K562 (cell line): Measurements from ENCODE around the gene KLHL9. TPM values are rescaled to one million over a fixed set of nuclear protein-coding genes. Genes with fewer than 3 reads are reported as not detected.

Source experiments
- ATAC-seq: fragments of 200-7000 bp; cut with Tn5 transposase; 3 replicates; pipeline ENCODE4 v1.9.1; 2020; ENCODE audit warnings: moderate library complexity
- BruUV-seq: library from RNA; stranded (reverse); fragments of 400-500 nt; replicated peaks from 2 replicates; lab custom pipeline; 2021; lab: Mats Ljungman, UMichigan
- CTCF ChIA-PET: fragments of 300-600 bp; formaldehyde crosslinking; extraction: SDS; loops from one replicate; lab custom pipeline; 2021; ENCODE audit warnings: low intra/inter-chr PET ratio; lab: Yijun Ruan, JAX
- POLR2A ChIA-PET: fragments of 300-600, 350-650 bp; sonication (Branson Sonifier 250); formaldehyde crosslinking; extraction: SDS; loops from one replicate; lab custom pipeline; 2021; ENCODE audit warnings: antibody characterized with exemption, inconsistent platforms; lab: Yijun Ruan, JAX
- DNase-seq, 4 experiments: peaks; one replicate each; pipeline versions ENCODE4 v3.0.0 to v3.0.0-alpha.2; 2011 to 2018; ENCODE audit warnings: low spot score in 3 of 4, mixed read lengths in 3 of 4; ENCODE audit errors: extremely low read depth in 1 of 4
- FAIRE-seq: peaks from 2 replicates; lab custom pipeline; 2011; peaks lifted over from hg19 to GRCh38; lab: Jason Lieb, UNC
- H2AFZ ChIP-seq: 2 replicates; pipeline ENCODE4 v1.6.0; 2011; ENCODE audit warnings: low read depth, low read length, control low read depth, inconsistent platforms
- H3K27ac ChIP-seq: fragments of 200-600 bp; 3 replicates; pipeline ENCODE4 v1.8.0; 2011; ENCODE audit warnings: low read depth, mild to moderate bottlenecking, control low read depth, inconsistent platforms, low read length, moderate library complexity, mixed read lengths; ENCODE audit errors: extremely low read depth
- H3K27me3 ChIP-seq, 2 experiments: fragments of 300-600 bp in 1 of 2; 2 replicates in 1 of 2; 3 replicates in 1 of 2; pipeline versions ENCODE4 v1.6.0 to v1.8.0; 2011; ENCODE audit warnings: inconsistent platforms in 2 of 2, low read length in 2 of 2, mild to moderate bottlenecking in 1 of 2, mixed read lengths in 1 of 2, moderate library complexity in 1 of 2; ENCODE audit not compliant: control insufficient read depth in 2 of 2, insufficient read depth in 2 of 2
- H3K36me3 ChIP-seq: fragments of 300-600 bp; 3 replicates; pipeline ENCODE4 v1.8.0; 2011; ENCODE audit warnings: mild to moderate bottlenecking, low read length, inconsistent platforms; ENCODE audit not compliant: control insufficient read depth, insufficient read depth
- H3K4me1 ChIP-seq, 2 experiments: fragments of 200-600 bp in 1 of 2; replicated peaks in 1 of 2; 2 replicates in 1 of 2; 3 replicates in 1 of 2; pipeline versions ENCODE4 v1.5.1 to v1.8.0; 2011; ENCODE audit warnings: inconsistent platforms in 2 of 2, low read length in 2 of 2, mild to moderate bottlenecking in 1 of 2, mixed read lengths in 1 of 2, moderate library complexity in 1 of 2; ENCODE audit not compliant: control insufficient read depth in 2 of 2, insufficient read depth in 2 of 2
- H3K4me2 ChIP-seq: 2 replicates; pipeline ENCODE4 v1.6.1; 2011; ENCODE audit warnings: low read length, control low read depth, inconsistent platforms, mixed read lengths; ENCODE audit not compliant: insufficient read depth
- H3K4me3 ChIP-seq: fragments of 200-600 bp; sonication (generic), shearing (Covaris generic); 2 replicates; pipeline ENCODE4 v1.5.1; 2016; ENCODE audit warnings: control low read depth, inconsistent platforms
- H3K79me2 ChIP-seq: fragments of 200-600 bp; 3 replicates; pipeline ENCODE4 v1.8.0; 2011; ENCODE audit warnings: low read length, inconsistent platforms; ENCODE audit not compliant: control insufficient read depth, insufficient read depth
- H3K9ac ChIP-seq, 2 experiments: 2 replicates each; pipeline versions ENCODE4 v1.6.0 to v1.6.1; 2011; ENCODE audit warnings: low read depth in 2 of 2, low read length in 2 of 2, control low read depth in 1 of 2, inconsistent platforms in 1 of 2, mild to moderate bottlenecking in 1 of 2, mixed read lengths in 1 of 2; ENCODE audit not compliant: insufficient read depth in 1 of 2
- H3K9me1 ChIP-seq: one replicate; pipeline ENCODE4 v1.6.0; 2011; ENCODE audit warnings: inconsistent platforms, mild to moderate bottlenecking, low read length, moderate library complexity; ENCODE audit not compliant: control insufficient read depth, insufficient read depth
- H3K9me3 ChIP-seq: replicated peaks from 2 replicates; pipeline ENCODE4 v1.5.1; 2011; ENCODE audit warnings: low read depth, low read length, inconsistent platforms; ENCODE audit not compliant: control insufficient read depth, insufficient read depth
- H4K20me1 ChIP-seq: replicated peaks from 2 replicates; pipeline ENCODE4 v1.6.1; 2011; ENCODE audit warnings: low read length, inconsistent platforms, mixed read lengths; ENCODE audit not compliant: control insufficient read depth, insufficient read depth
- ETV1 ChIP-seq: fragments of 450-650 bp; conservative IDR thresholded peaks from 2 replicates; pipeline ENCODE4 v1.6.1; 2016; ENCODE audit warnings: missing genetic modification characterization, control low read depth, low read depth, missing compliant biosample characterization
- ETV6 ChIP-seq, 3 experiments: fragments of 150-350 bp in 1 of 3; sonication (generic) in 1 of 3; formaldehyde crosslinking in 1 of 3; IDR thresholded peaks; 2 replicates each; pipeline versions ENCODE4 v1.6.1 to v1.8.0; 2014 to 2022; ENCODE audit warnings: borderline replicate concordance in 2 of 3, low read depth in 2 of 3, antibody characterized with exemption in 1 of 3, low read length in 1 of 3, mild to moderate bottlenecking in 1 of 3, missing genetic modification reagents in 1 of 3
- FOSL1 ChIP-seq: fragments of 200-800 bp; sonication (Bioruptor generic); conservative IDR thresholded peaks from 2 replicates; pipeline ENCODE4 v1.6.1; 2016; ENCODE audit warnings: missing genetic modification characterization, missing compliant biosample characterization
- POLR2AphosphoS2 ChIP-seq: IDR thresholded peaks from 2 replicates; pipeline ENCODE4 v1.6.1; 2012; ENCODE audit warnings: low read length, improper control_type of control experiment
- SLC30A9 ChIP-seq: fragments of 250-450 bp; sonication (Bioruptor Pico); IDR thresholded peaks from 2 replicates; pipeline ENCODE4 v1.8.0; 2022; ENCODE audit warnings: mild to moderate bottlenecking, moderate library complexity
- SREBF1 ChIP-seq: fragments of 150-350 bp; IDR thresholded peaks from 2 replicates; pipeline ENCODE4 v1.6.1; 2014; ENCODE audit warnings: antibody characterized with exemption, low read depth, low read length, borderline replicate concordance
- TFE3 ChIP-seq: fragments of 450-650 bp; formaldehyde crosslinking; IDR thresholded peaks from 2 replicates; pipeline ENCODE4 v1.4.0; 2020; ENCODE audit warnings: mild to moderate bottlenecking, mixed read lengths
- ZNF174 ChIP-seq: fragments of 250-450 bp; sonication (Bioruptor Pico); IDR thresholded peaks from 2 replicates; pipeline ENCODE4 v1.4.0; 2020; ENCODE audit warnings: mild to moderate bottlenecking
- ZNF384 ChIP-seq: IDR thresholded peaks from 2 replicates; pipeline ENCODE4 v1.6.1; 2012; ENCODE audit warnings: low read depth, low read length, improper control_type of control experiment
- ZNF592 ChIP-seq: fragments of 450-650 bp; IDR thresholded peaks from 2 replicates; pipeline ENCODE4 v1.6.1; 2017; ENCODE audit warnings: antibody characterized with exemption, mild to moderate bottlenecking
- ZNF696 ChIP-seq: fragments of 250-450 bp; sonication (Bioruptor Pico); conservative IDR thresholded peaks from 2 replicates; pipeline ENCODE4 v1.4.0; 2020; ENCODE audit warnings: mild to moderate bottlenecking, moderate library complexity
- WGBS: fragments of 100-300 bp; shearing (Covaris generic); methylation state at CpG from one replicate; pipeline ENCODE4 v1.1.6; 2016; ENCODE audit warnings: low coverage, mixed read lengths; ENCODE audit not compliant: insufficient coverage; ENCODE audit errors: missing lambda C conversion rate; 5-methylcytosine and 5-hydroxymethylcytosine counted together
- in situ Hi-C: fragments of 300-500 bp; cut with MboI; formaldehyde crosslinking; loops from 4 replicates; pipeline ENCODE4 v1.15.0; 2018; ENCODE audit warnings: inconsistent platforms, mixed read lengths
- intact Hi-C: fragments of 100-400 bp; cut with micrococcal nuclease; formaldehyde crosslinking; loops from 2 replicates; pipeline ENCODE4 v1.14.2; 2022
- polyA plus RNA-seq, 8 experiments: library from polyadenylated mRNA; depleted of rRNA in 4 of 8; stranded (reverse) in 5 of 8; unstranded in 3 of 8; fragments of >200 nt; fragmentation: Nextera tagmentation in 2 of 8; fragmentation: Illumina TruSeq in 1 of 8; extraction: Ambion mirVana in 2 of 8; extraction: Trizol in 1 of 8; gene quantifications; 2 replicates each; pipeline versions ENCODE4 v1.2.1 to v1.2.3, GENCODE V29; 2011 to 2014; ENCODE audit warnings: inconsistent platforms in 1 of 8, missing spikeins in 1 of 8
- total RNA-seq, 7 experiments: library from RNA; depleted of rRNA in 6 of 7; stranded (reverse); fragments of >200 nt in 6 of 7; fragmentation: Illumina TruSeq in 2 of 7; extraction: Trizol in 2 of 7; gene quantifications; 2 replicates each; pipeline versions ENCODE4 v1.2.1 to v1.2.3, GENCODE V29; 2011 to 2021; ENCODE audit warnings: low replicate concordance in 1 of 7
- TF ChIP-seq, protein P1 (sequence below): fragments of 250-450 bp; sonication (Bioruptor Pico); IDR thresholded peaks from 2 replicates; pipeline ENCODE4 v1.8.0; 2021; ENCODE audit warnings: moderate library complexity, mild to moderate bottlenecking, inconsistent platforms
- TF ChIP-seq, protein P2 (sequence below): fragments of 250-450 bp; sonication (Bioruptor Pico); IDR thresholded peaks from 2 replicates; pipeline ENCODE4 v1.8.0; 2022; ENCODE audit warnings: inconsistent platforms

The KLHL9 gene
- total and polyA plus RNA-seq, 9 of the 15 experiments (the other 6 are each of a cell fraction or from before 2014, with no cell fraction given) = 0.04 TPM; not detected in 8

- no peaks in the 10 kb centered on the region for H3K4me1 ChIP-seq
- ATAC-seq (no peak), FAIRE-seq (no peak), DNase-seq (no peak)
- in situ Hi-C loops = no loop called here
- POLR2A ChIA-PET = no interaction called here
- intact Hi-C loops = no loop called here
- H4K20me1 ChIP-seq = no peaks in the 10 kb centered on the region
- no peak overlapping the region for H3K4me3 ChIP-seq
- no peak overlapping the region for H2AFZ ChIP-seq
- H3K79me2 ChIP-seq = no peaks in the 10 kb centered on the region
- BruUV-seq = no TSS peak
- H3K27ac ChIP-seq = no peak overlapping the region
- H3K9ac ChIP-seq = no peak overlapping the region
- no peaks in the 10 kb centered on the region for H3K36me3 ChIP-seq
- H3K9me3 ChIP-seq = no peaks in the 10 kb centered on the region
- WGBS = no CpG with 5 or more reads among the region's 4 CpGs
- no peaks in the 10 kb centered on the region for H3K9me1 ChIP-seq
- H3K4me2 ChIP-seq = no peak overlapping the region
- CTCF ChIA-PET = no interaction called here
- H3K27me3 ChIP-seq = no peaks in the 10 kb centered on the region
- TF ChIP-seq, protein P1, sequence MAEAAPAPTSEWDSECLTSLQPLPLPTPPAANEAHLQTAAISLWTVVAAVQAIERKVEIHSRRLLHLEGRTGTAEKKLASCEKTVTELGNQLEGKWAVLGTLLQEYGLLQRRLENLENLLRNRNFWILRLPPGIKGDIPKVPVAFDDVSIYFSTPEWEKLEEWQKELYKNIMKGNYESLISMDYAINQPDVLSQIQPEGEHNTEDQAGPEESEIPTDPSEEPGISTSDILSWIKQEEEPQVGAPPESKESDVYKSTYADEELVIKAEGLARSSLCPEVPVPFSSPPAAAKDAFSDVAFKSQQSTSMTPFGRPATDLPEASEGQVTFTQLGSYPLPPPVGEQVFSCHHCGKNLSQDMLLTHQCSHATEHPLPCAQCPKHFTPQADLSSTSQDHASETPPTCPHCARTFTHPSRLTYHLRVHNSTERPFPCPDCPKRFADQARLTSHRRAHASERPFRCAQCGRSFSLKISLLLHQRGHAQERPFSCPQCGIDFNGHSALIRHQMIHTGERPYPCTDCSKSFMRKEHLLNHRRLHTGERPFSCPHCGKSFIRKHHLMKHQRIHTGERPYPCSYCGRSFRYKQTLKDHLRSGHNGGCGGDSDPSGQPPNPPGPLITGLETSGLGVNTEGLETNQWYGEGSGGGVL = no peak
- TF ChIP-seq ETV1 (no peak), SREBF1 (no peak), ZNF384 (no peak), POLR2AphosphoS2 (no peak), ZNF174 (no peak), TFE3 (CRISPR knock-in tag) (no peak), ETV6 (IDR thresholded peaks at IDR 0.05; ENCODE audit: borderline replicate concordance in 1 of 2, low read depth in 2 of 2, low read length in 1 of 2) (no peak), ETV6 (CRISPR knock-in tag; IDR thresholded peaks at IDR 0.05; ENCODE audit: borderline replicate concordance) (no peak), SLC30A9 (CRISPR knock-in tag) (no peak), FOSL1 (tag) (no peak), ZNF696 (no peak), ZNF592 (no peak)
- TF ChIP-seq, protein P2, sequence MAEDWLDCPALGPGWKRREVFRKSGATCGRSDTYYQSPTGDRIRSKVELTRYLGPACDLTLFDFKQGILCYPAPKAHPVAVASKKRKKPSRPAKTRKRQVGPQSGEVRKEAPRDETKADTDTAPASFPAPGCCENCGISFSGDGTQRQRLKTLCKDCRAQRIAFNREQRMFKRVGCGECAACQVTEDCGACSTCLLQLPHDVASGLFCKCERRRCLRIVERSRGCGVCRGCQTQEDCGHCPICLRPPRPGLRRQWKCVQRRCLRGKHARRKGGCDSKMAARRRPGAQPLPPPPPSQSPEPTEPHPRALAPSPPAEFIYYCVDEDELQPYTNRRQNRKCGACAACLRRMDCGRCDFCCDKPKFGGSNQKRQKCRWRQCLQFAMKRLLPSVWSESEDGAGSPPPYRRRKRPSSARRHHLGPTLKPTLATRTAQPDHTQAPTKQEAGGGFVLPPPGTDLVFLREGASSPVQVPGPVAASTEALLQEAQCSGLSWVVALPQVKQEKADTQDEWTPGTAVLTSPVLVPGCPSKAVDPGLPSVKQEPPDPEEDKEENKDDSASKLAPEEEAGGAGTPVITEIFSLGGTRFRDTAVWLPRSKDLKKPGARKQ = no peak
These were observed 11.2 kb downstream of the KLHL9 start for GRCh38 chr9:21324047-21324446.
